Neutrophil (primary cell): ENCODE data around the gene LINC00305.

ENCODE experiments used
- H3K27ac ChIP-seq: fragments of 200-600 bp; sonication (generic); 2 replicates; pipeline ENCODE4 v1.5.1; 2016; ENCODE audit warnings: mild to moderate bottlenecking, moderate library complexity
- H3K27me3 ChIP-seq: fragments of 200-600 bp; sonication (generic); 2 replicates; pipeline ENCODE4 v1.6.0; 2016; ENCODE audit warnings: mild to moderate bottlenecking
- H3K36me3 ChIP-seq: fragments of 200-600 bp; sonication (generic); 2 replicates; pipeline ENCODE4 v1.5.1; 2017
- H3K4me1 ChIP-seq, 2 experiments: fragments of 200-600 bp in 1 of 2; sonication (generic) in 1 of 2; 1 replicate in 1 of 2; 2 replicates in 1 of 2; pipeline versions ENCODE4 v1.5.1 to v1.6.1; 2013 to 2016; ENCODE audit warnings: low read depth in 1 of 2, low read length in 1 of 2, mild to moderate bottlenecking in 1 of 2, moderate library complexity in 1 of 2; ENCODE audit not compliant: control insufficient read depth in 1 of 2, insufficient read depth in 1 of 2
- H3K4me3 ChIP-seq, 2 experiments: fragments of 200-600 bp in 1 of 2; sonication (generic) in 1 of 2; 1 replicate in 1 of 2; 2 replicates in 1 of 2; pipeline ENCODE4 v1.5.1; 2013 to 2016; ENCODE audit warnings: low read depth in 1 of 2, low read length in 1 of 2, mild to moderate bottlenecking in 1 of 2, moderate library complexity in 1 of 2
- H3K9me3 ChIP-seq: fragments of 200-600 bp; sonication (generic); 2 replicates; pipeline ENCODE4 v1.5.1; 2016
- CTCF ChIP-seq: fragments of 200-600 bp; sonication (generic); IDR thresholded peaks from 2 replicates; pipeline ENCODE4 v1.5.1; 2016; ENCODE audit warnings: antibody characterized with exemption

Gene LINC00305

GRCh38 chr18:64132871-64133270 is 16.0 kb downstream of the LINC00305 start:
- Histone ChIP-seq H3K27me3 (no peaks in the 10 kb centered on the region), H3K4me1 (no peaks in the 10 kb centered on the region), H3K27ac (no peak overlapping the region), H3K9me3 (no peaks in the 10 kb centered on the region), H3K4me3 (no peak overlapping the region), H3K36me3 (no peaks in the 10 kb centered on the region)
- no peak for TF ChIP-seq CTCF

GRCh38 chr18:64131314-64131713 is 17.6 kb downstream of the LINC00305 start:
- no peak for TF ChIP-seq CTCF
- Histone ChIP-seq H3K4me3 (no peak overlapping the region), H3K9me3 (no peaks in the 10 kb centered on the region), H3K4me1 (no peaks in the 10 kb centered on the region), H3K36me3 (no peaks in the 10 kb centered on the region), H3K27ac (no peak overlapping the region), H3K27me3 (no peaks in the 10 kb centered on the region)

GRCh38 chr18:64127172-64127571 is 21.7 kb downstream of the LINC00305 start:
- no peaks in the 10 kb centered on the region for H3K27me3 ChIP-seq
- no peak overlapping the region for H3K4me3 ChIP-seq
- no peak for TF ChIP-seq CTCF
- no peak overlapping the region for H3K27ac ChIP-seq
- H3K9me3 ChIP-seq = no peaks in the 10 kb centered on the region
- no peaks in the 10 kb centered on the region for H3K36me3 ChIP-seq
- no peaks in the 10 kb centered on the region for H3K4me1 ChIP-seq

- no peak for TF ChIP-seq CTCF
- H3K27me3 ChIP-seq = no peaks in the 10 kb centered on the region
- no peak overlapping the region for H3K4me3 ChIP-seq
- H3K36me3 ChIP-seq = no peaks in the 10 kb centered on the region
- no peak overlapping the region for H3K27ac ChIP-seq
- H3K9me3 ChIP-seq = no peaks in the 10 kb centered on the region
- no peaks in the 10 kb centered on the region for H3K4me1 ChIP-seq
Observed at GRCh38 chr18:64119916-64120315, 29.0 kb downstream of the LINC00305 start.

- Histone ChIP-seq H3K4me1 (no peaks in the 10 kb centered on the region), H3K27ac (no peak overlapping the region), H3K36me3 (no peaks in the 10 kb centered on the region), H3K27me3 (no peaks in the 10 kb centered on the region), H3K9me3 (no peaks in the 10 kb centered on the region), H3K4me3 (no peak overlapping the region)
- TF ChIP-seq CTCF = no peak
Observed at GRCh38 chr18:64118406-64118805, 30.5 kb downstream of the LINC00305 start.

- Histone ChIP-seq H3K27ac (no peak overlapping the region), H3K9me3 (no peaks in the 10 kb centered on the region), H3K36me3 (no peaks in the 10 kb centered on the region), H3K4me1 (no peaks in the 10 kb centered on the region), H3K4me3 (no peak overlapping the region), H3K27me3 (no peaks in the 10 kb centered on the region)
- TF ChIP-seq CTCF = no peak
Observed at GRCh38 chr18:64116571-64117175, 32.2 kb downstream of the LINC00305 start.
